ENCODE measurements around the gene CSPG4. TPM values are rescaled to one million over a fixed set of nuclear protein-coding genes. Genes with fewer than 3 reads are reported as not detected.
A peak's percentile ranks its signal among the peaks of the same experiment; 100 is the strongest.

CSPG4 gene
- total and polyA plus RNA-seq, 2 of the 13 experiments (the other 11 are each of a cell fraction or from before 2014, with no cell fraction given), result 0.01 to 0.04 TPM

GRCh38 chr15:75639709-75640482 lies 72.8 kb downstream of the CSPG4 start, which contains the start of gene IMP3 (continued):
- TF ChIP-seq, protein P1, sequence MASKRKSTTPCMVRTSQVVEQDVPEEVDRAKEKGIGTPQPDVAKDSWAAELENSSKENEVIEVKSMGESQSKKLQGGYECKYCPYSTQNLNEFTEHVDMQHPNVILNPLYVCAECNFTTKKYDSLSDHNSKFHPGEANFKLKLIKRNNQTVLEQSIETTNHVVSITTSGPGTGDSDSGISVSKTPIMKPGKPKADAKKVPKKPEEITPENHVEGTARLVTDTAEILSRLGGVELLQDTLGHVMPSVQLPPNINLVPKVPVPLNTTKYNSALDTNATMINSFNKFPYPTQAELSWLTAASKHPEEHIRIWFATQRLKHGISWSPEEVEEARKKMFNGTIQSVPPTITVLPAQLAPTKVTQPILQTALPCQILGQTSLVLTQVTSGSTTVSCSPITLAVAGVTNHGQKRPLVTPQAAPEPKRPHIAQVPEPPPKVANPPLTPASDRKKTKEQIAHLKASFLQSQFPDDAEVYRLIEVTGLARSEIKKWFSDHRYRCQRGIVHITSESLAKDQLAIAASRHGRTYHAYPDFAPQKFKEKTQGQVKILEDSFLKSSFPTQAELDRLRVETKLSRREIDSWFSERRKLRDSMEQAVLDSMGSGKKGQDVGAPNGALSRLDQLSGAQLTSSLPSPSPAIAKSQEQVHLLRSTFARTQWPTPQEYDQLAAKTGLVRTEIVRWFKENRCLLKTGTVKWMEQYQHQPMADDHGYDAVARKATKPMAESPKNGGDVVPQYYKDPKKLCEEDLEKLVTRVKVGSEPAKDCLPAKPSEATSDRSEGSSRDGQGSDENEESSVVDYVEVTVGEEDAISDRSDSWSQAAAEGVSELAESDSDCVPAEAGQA (IDR thresholded peaks at IDR 0.05; ENCODE audit: low read depth), result peak; percentile 78; the same call in 1 of the 2 replicates
- TF ChIP-seq, protein P1 (CRISPR knock-in tag; IDR thresholded peaks at IDR 0.05; ENCODE audit: borderline replicate concordance), result no peak
- peak; percentile 84; the same call in 1 of the 2 replicates for TF ChIP-seq KLF12 (CRISPR knock-in tag; IDR thresholded peaks at IDR 0.05; ENCODE audit: borderline replicate concordance)
- no peak for TF ChIP-seq MBD4 (IDR thresholded peaks at IDR 0.05; ENCODE audit: borderline replicate concordance, low read length)
- peak; percentile 84; the same call in 1 of the 2 replicates for TF ChIP-seq ZNF790 (CRISPR knock-in tag; IDR thresholded peaks at IDR 0.05; ENCODE audit: borderline replicate concordance)
- TF ChIP-seq ZNF589 (CRISPR knock-in tag; conservative IDR thresholded peaks at IDR 0.05), result peak; percentile 86; the same call in 1 of the 2 replicates
- no peak for TF ChIP-seq ZNF382 (CRISPR knock-in tag; IDR thresholded peaks at IDR 0.05; ENCODE audit: borderline replicate concordance)
- TF ChIP-seq ZNF619 (CRISPR knock-in tag; IDR thresholded peaks at IDR 0.05), result no peak; the same call in 1 of the 2 replicates
- peak; percentile 86 for TF ChIP-seq RFXAP (CRISPR knock-in tag; IDR thresholded peaks at IDR 0.05; ENCODE audit: borderline replicate concordance)
- 0 out of 2 replicates have a peak, but pooled peaks have one; percentile 61 for TF ChIP-seq ZNF512 (CRISPR knock-in tag; IDR thresholded peaks at IDR 0.05)
- peak; percentile 79; the same call in 1 of the 2 replicates for TF ChIP-seq ZFYVE20 (CRISPR knock-in tag; IDR thresholded peaks at IDR 0.05; ENCODE audit: borderline replicate concordance, low read depth)
- TF ChIP-seq HOXA7 (CRISPR knock-in tag; IDR thresholded peaks at IDR 0.05), result 0 out of 2 replicates have a peak, but pooled peaks have one; percentile 59
- TF ChIP-seq, protein P2, sequence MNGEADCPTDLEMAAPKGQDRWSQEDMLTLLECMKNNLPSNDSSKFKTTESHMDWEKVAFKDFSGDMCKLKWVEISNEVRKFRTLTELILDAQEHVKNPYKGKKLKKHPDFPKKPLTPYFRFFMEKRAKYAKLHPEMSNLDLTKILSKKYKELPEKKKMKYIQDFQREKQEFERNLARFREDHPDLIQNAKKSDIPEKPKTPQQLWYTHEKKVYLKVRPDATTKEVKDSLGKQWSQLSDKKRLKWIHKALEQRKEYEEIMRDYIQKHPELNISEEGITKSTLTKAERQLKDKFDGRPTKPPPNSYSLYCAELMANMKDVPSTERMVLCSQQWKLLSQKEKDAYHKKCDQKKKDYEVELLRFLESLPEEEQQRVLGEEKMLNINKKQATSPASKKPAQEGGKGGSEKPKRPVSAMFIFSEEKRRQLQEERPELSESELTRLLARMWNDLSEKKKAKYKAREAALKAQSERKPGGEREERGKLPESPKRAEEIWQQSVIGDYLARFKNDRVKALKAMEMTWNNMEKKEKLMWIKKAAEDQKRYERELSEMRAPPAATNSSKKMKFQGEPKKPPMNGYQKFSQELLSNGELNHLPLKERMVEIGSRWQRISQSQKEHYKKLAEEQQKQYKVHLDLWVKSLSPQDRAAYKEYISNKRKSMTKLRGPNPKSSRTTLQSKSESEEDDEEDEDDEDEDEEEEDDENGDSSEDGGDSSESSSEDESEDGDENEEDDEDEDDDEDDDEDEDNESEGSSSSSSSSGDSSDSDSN (CRISPR knock-in tag; IDR thresholded peaks at IDR 0.05), result peak; percentile 93
- peak; percentile 96 for TF ChIP-seq PHF8 (CRISPR knock-in tag; IDR thresholded peaks at IDR 0.05)
- TF ChIP-seq, protein P3, sequence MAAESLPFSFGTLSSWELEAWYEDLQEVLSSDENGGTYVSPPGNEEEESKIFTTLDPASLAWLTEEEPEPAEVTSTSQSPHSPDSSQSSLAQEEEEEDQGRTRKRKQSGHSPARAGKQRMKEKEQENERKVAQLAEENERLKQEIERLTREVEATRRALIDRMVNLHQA (CRISPR knock-in tag; IDR thresholded peaks at IDR 0.05), result no peak
- no peak for TF ChIP-seq ZNF644 (CRISPR knock-in tag; IDR thresholded peaks at IDR 0.05; ENCODE audit: low read depth)
- no peak for TF ChIP-seq SNRNP70 (IDR thresholded peaks at IDR 0.05; ENCODE audit: low read depth, low read length)
- no peak for TF ChIP-seq ZNF569 (CRISPR knock-in tag; IDR thresholded peaks at IDR 0.05; ENCODE audit: borderline replicate concordance)
- peak; percentile 36 for TF ChIP-seq TBL1XR1 (IDR thresholded peaks at IDR 0.05; ENCODE audit: borderline replicate concordance, low read length, partially characterized antibody)

Measured in HepG2 (cell line).